ENCODE measurements around the gene PHRF1. TPM values are rescaled to one million over a fixed set of nuclear protein-coding genes. Genes with fewer than 3 reads are reported as not detected.

Gene PHRF1
- total and polyA plus RNA-seq, 9 of the 15 experiments (the other 6 are each of a cell fraction or from before 2014, with no cell fraction given), result 0.07 to 37.2 (median 7.7) TPM

DNA sequence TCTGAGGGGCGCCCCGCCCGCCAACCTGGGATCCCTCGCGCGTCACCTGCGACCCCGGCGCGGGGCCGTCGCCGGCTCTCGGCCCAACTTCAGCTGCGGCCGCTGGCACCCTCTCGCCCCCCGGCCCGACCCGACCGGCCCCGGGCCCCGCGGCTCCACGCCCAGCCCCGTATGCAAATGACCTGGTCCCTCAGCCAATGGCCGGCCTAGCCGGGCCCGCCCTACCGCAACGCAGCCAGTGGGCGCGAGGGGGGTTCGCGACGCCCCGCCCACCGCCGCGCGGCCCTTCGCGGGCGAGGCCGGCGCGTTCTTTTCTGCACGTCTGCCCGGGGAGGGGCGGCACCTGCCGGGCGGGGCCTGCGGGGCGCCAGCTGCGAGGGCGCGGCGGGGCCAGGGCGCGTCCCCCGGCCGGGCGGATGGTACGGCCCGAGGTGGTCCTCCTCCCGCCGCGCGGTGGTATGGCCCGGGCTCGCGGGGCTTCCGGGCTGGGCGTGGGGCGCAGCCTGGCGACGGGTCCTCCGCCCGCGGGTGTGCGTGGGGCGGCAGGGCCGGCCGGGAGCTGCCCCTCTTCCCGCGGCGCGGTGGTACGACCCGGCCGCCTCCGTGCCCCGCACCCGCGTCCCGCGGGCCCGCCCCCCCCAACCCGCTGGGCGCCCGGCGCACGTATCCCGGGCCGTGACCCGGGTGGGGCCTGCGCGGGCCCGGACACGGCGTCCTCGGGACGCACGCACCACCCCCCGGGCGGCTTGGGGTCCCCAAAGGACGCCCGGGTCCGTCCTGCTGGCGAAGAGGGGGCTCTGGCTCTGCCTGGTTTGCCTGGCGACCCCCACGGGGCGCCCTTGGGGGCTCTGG is 7.7 kb upstream of the PHRF1 start (continued):
- TF ChIP-seq RBM25 (IDR thresholded peaks at IDR 0.05; ENCODE audit: low read depth, low read length, severe bottlenecking), result peak; percentile 99
- TF ChIP-seq CC2D1A (IDR thresholded peaks at IDR 0.05), result no peak
- no peak for TF ChIP-seq TAL1 (IDR thresholded peaks at IDR 0.05)
- TF ChIP-seq KLF1 (tag; IDR thresholded peaks at IDR 0.05), result peak; percentile 91
- peak; percentile 96 for TF ChIP-seq CTBP1 (IDR thresholded peaks at IDR 0.05; ENCODE audit: borderline replicate concordance)
- no peak for TF ChIP-seq JUN (IDR thresholded peaks at IDR 0.05; ENCODE audit: borderline replicate concordance, low read depth, low read length)
- TF ChIP-seq JUN (CRISPR knock-in tag; IDR thresholded peaks at IDR 0.05; ENCODE audit: borderline replicate concordance), result no peak
- no peak for TF ChIP-seq ZNF431 (CRISPR knock-in tag; IDR thresholded peaks at IDR 0.05)
- TF ChIP-seq NFYB (IDR thresholded peaks at IDR 0.05; ENCODE audit: extremely low read depth, insufficient read length), result peak; percentile 83
- no peak for TF ChIP-seq EGR1 (conservative IDR thresholded peaks at IDR 0.05)
- TF ChIP-seq ZBTB7A (IDR thresholded peaks at IDR 0.05; ENCODE audit: borderline replicate concordance, control insufficient read depth, low read depth, low read length), result peak; percentile 92
- TF ChIP-seq HSF4 (CRISPR knock-in tag; IDR thresholded peaks at IDR 0.05; ENCODE audit: borderline replicate concordance), result no peak
- TF ChIP-seq, protein P1, sequence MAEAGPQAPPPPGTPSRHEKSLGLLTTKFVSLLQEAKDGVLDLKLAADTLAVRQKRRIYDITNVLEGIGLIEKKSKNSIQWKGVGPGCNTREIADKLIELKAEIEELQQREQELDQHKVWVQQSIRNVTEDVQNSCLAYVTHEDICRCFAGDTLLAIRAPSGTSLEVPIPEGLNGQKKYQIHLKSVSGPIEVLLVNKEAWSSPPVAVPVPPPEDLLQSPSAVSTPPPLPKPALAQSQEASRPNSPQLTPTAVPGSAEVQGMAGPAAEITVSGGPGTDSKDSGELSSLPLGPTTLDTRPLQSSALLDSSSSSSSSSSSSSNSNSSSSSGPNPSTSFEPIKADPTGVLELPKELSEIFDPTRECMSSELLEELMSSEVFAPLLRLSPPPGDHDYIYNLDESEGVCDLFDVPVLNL (CRISPR knock-in tag; IDR thresholded peaks at IDR 0.05; ENCODE audit: low read depth), result no peak
- TF ChIP-seq, protein P2, sequence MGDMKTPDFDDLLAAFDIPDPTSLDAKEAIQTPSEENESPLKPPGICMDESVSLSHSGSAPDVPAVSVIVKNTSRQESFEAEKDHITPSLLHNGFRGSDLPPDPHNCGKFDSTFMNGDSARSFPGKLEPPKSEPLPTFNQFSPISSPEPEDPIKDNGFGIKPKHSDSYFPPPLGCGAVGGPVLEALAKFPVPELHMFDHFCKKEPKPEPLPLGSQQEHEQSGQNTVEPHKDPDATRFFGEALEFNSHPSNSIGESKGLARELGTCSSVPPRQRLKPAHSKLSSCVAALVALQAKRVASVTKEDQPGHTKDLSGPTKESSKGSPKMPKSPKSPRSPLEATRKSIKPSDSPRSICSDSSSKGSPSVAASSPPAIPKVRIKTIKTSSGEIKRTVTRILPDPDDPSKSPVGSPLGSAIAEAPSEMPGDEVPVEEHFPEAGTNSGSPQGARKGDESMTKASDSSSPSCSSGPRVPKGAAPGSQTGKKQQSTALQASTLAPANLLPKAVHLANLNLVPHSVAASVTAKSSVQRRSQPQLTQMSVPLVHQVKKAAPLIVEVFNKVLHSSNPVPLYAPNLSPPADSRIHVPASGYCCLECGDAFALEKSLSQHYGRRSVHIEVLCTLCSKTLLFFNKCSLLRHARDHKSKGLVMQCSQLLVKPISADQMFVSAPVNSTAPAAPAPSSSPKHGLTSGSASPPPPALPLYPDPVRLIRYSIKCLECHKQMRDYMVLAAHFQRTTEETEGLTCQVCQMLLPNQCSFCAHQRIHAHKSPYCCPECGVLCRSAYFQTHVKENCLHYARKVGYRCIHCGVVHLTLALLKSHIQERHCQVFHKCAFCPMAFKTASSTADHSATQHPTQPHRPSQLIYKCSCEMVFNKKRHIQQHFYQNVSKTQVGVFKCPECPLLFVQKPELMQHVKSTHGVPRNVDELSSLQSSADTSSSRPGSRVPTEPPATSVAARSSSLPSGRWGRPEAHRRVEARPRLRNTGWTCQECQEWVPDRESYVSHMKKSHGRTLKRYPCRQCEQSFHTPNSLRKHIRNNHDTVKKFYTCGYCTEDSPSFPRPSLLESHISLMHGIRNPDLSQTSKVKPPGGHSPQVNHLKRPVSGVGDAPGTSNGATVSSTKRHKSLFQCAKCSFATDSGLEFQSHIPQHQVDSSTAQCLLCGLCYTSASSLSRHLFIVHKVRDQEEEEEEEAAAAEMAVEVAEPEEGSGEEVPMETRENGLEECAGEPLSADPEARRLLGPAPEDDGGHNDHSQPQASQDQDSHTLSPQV (IDR thresholded peaks at IDR 0.05), result no peak; the same call in 1 of the 2 replicates
- peak; percentile 69; the same call in 1 of the 2 replicates for TF ChIP-seq PHF8 (IDR thresholded peaks at IDR 0.05; ENCODE audit: borderline replicate concordance, low read length)
- peak; percentile 71 for TF ChIP-seq HNRNPK (IDR thresholded peaks at IDR 0.05; ENCODE audit: low read depth, low read length, poor library complexity, severe bottlenecking)
- 0 out of 2 replicates have a peak, but pooled peaks have one; percentile 30 for TF ChIP-seq ZFX (CRISPR knock-in tag; IDR thresholded peaks at IDR 0.05)
- no peak for TF ChIP-seq FIP1L1 (IDR thresholded peaks at IDR 0.05; ENCODE audit: low read depth, low read length, poor library complexity, severe bottlenecking)
- TF ChIP-seq, protein P3, sequence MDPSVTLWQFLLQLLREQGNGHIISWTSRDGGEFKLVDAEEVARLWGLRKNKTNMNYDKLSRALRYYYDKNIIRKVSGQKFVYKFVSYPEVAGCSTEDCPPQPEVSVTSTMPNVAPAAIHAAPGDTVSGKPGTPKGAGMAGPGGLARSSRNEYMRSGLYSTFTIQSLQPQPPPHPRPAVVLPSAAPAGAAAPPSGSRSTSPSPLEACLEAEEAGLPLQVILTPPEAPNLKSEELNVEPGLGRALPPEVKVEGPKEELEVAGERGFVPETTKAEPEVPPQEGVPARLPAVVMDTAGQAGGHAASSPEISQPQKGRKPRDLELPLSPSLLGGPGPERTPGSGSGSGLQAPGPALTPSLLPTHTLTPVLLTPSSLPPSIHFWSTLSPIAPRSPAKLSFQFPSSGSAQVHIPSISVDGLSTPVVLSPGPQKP (CRISPR knock-in tag; IDR thresholded peaks at IDR 0.05), result no peak
- no peak for TF ChIP-seq ZNF561 (CRISPR knock-in tag; conservative IDR thresholded peaks at IDR 0.05)
- peak; percentile 46 for TF ChIP-seq L3MBTL2 (IDR thresholded peaks at IDR 0.05)
- TF ChIP-seq ZNF507 (tag; conservative IDR thresholded peaks at IDR 0.05), result no peak

Data from K562 (cell line).